Measurements from ENCODE around the gene MPRIP.

MPRIP gene

GRCh38 chr17:17093764-17094163 is 51.5 kb downstream of the MPRIP start:
- TF ChIP-seq USF1 (IDR thresholded peaks at IDR 0.05) (no peak), EP300 (IDR thresholded peaks at IDR 0.05; ENCODE audit: borderline replicate concordance) (no peak), NFIC (IDR thresholded peaks at IDR 0.05) (no peak), CREB1 (IDR thresholded peaks at IDR 0.05; ENCODE audit: low read depth) (no peak), CEBPB (IDR thresholded peaks at IDR 0.05) (no peak), MAX (IDR thresholded peaks at IDR 0.05) (no peak), FOXM1 (IDR thresholded peaks at IDR 0.05; ENCODE audit: borderline replicate concordance, low read depth) (no peak), YY1 (IDR thresholded peaks at IDR 0.05; ENCODE audit: low read depth) (no peak)

- TF ChIP-seq EP300 (IDR thresholded peaks at IDR 0.05; ENCODE audit: borderline replicate concordance) (no peak), YY1 (IDR thresholded peaks at IDR 0.05; ENCODE audit: low read depth) (no peak), TAF1 (IDR thresholded peaks at IDR 0.05; ENCODE audit: low read depth) (no peak), EGR1 (IDR thresholded peaks at IDR 0.05) (no peak), CEBPB (IDR thresholded peaks at IDR 0.05) (no peak), ZBTB7A (IDR thresholded peaks at IDR 0.05; ENCODE audit: low read depth) (no peak), TEAD4 (IDR thresholded peaks at IDR 0.05) (no peak), NFIC (IDR thresholded peaks at IDR 0.05) (no peak), RAD21 (IDR thresholded peaks at IDR 0.05; ENCODE audit: low read depth) (no peak), MAX (IDR thresholded peaks at IDR 0.05) (no peak), CREB1 (IDR thresholded peaks at IDR 0.05; ENCODE audit: low read depth) (no peak), FOXM1 (IDR thresholded peaks at IDR 0.05; ENCODE audit: borderline replicate concordance, low read depth) (no peak)
Observed at GRCh38 chr17:17096438-17097178, 54.4 kb downstream of the MPRIP start.

- TF ChIP-seq CREB1 (IDR thresholded peaks at IDR 0.05; ENCODE audit: low read depth) (no peak), USF1 (IDR thresholded peaks at IDR 0.05) (no peak), TEAD4 (IDR thresholded peaks at IDR 0.05) (no peak), REST (IDR thresholded peaks at IDR 0.05; ENCODE audit: low read depth) (no peak), EGR1 (IDR thresholded peaks at IDR 0.05) (no peak), TAF1 (IDR thresholded peaks at IDR 0.05; ENCODE audit: low read depth) (no peak), YY1 (IDR thresholded peaks at IDR 0.05; ENCODE audit: low read depth) (no peak)
Observed at GRCh38 chr17:17097763-17098345, 55.6 kb downstream of the MPRIP start.

- no peak for TF ChIP-seq TEAD4 (IDR thresholded peaks at IDR 0.05)
- TF ChIP-seq REST (IDR thresholded peaks at IDR 0.05; ENCODE audit: low read depth): no peak
- TF ChIP-seq EP300 (IDR thresholded peaks at IDR 0.05; ENCODE audit: borderline replicate concordance): no peak
- no peak for TF ChIP-seq RAD21 (IDR thresholded peaks at IDR 0.05; ENCODE audit: low read depth)
- no peak for TF ChIP-seq CEBPB (IDR thresholded peaks at IDR 0.05)
- no peak for TF ChIP-seq FOXM1 (IDR thresholded peaks at IDR 0.05; ENCODE audit: borderline replicate concordance, low read depth)
Observed at GRCh38 chr17:17098551-17099179, 56.4 kb downstream of the MPRIP start.

- TF ChIP-seq FOXM1 (IDR thresholded peaks at IDR 0.05; ENCODE audit: borderline replicate concordance, low read depth) (no peak), TCF12 (IDR thresholded peaks at IDR 0.05; ENCODE audit: low read depth) (no peak), TAF1 (IDR thresholded peaks at IDR 0.05; ENCODE audit: low read depth) (no peak), YY1 (IDR thresholded peaks at IDR 0.05; ENCODE audit: low read depth) (no peak), USF1 (IDR thresholded peaks at IDR 0.05) (no peak), EP300 (IDR thresholded peaks at IDR 0.05; ENCODE audit: borderline replicate concordance) (no peak), CEBPB (IDR thresholded peaks at IDR 0.05) (no peak), NFIC (IDR thresholded peaks at IDR 0.05) (no peak), MAX (IDR thresholded peaks at IDR 0.05) (no peak), TEAD4 (IDR thresholded peaks at IDR 0.05) (no peak), CREB1 (IDR thresholded peaks at IDR 0.05; ENCODE audit: low read depth) (no peak), REST (IDR thresholded peaks at IDR 0.05; ENCODE audit: low read depth) (no peak), RAD21 (IDR thresholded peaks at IDR 0.05; ENCODE audit: low read depth) (no peak), ZBTB7A (IDR thresholded peaks at IDR 0.05; ENCODE audit: low read depth) (no peak), EGR1 (IDR thresholded peaks at IDR 0.05) (no peak)
Observed at GRCh38 chr17:17102176-17102575, 59.9 kb downstream of the MPRIP start.

Data from Ishikawa (cell line).